K562 (cell line): ENCODE measurements around the gene GNAZ. TPM values are rescaled to one million over a fixed set of nuclear protein-coding genes. Genes with fewer than 3 reads are reported as not detected.
A peak's percentile ranks its signal among the peaks of the same experiment; 100 is the strongest.

ENCODE experiments used
- ATAC-seq: fragments of 200-7000 bp; cut with Tn5 transposase; 3 replicates; pipeline ENCODE4 v1.9.1; 2020; ENCODE audit warnings: moderate library complexity
- BruUV-seq: library from RNA; stranded (reverse); fragments of 400-500 nt; replicated peaks from 2 replicates; lab custom pipeline; 2021; lab: Mats Ljungman, UMichigan
- CTCF ChIA-PET: fragments of 300-600 bp; formaldehyde crosslinking; extraction: SDS; loops from one replicate; lab custom pipeline; 2021; ENCODE audit warnings: low intra/inter-chr PET ratio; lab: Yijun Ruan, JAX
- POLR2A ChIA-PET: fragments of 300-600, 350-650 bp; sonication (Branson Sonifier 250); formaldehyde crosslinking; extraction: SDS; loops from one replicate; lab custom pipeline; 2021; ENCODE audit warnings: antibody characterized with exemption, inconsistent platforms; lab: Yijun Ruan, JAX
- DNase-seq, 4 experiments: peaks; one replicate each; pipeline versions ENCODE4 v3.0.0 to v3.0.0-alpha.2; 2011 to 2018; ENCODE audit warnings: low spot score in 3 of 4, mixed read lengths in 3 of 4; ENCODE audit errors: extremely low read depth in 1 of 4
- FAIRE-seq: peaks from 2 replicates; lab custom pipeline; 2011; peaks lifted over from hg19 to GRCh38; lab: Jason Lieb, UNC
- H2AFZ ChIP-seq: 2 replicates; pipeline ENCODE4 v1.6.0; 2011; ENCODE audit warnings: low read depth, low read length, control low read depth, inconsistent platforms
- H3K27ac ChIP-seq: fragments of 200-600 bp; 3 replicates; pipeline ENCODE4 v1.8.0; 2011; ENCODE audit warnings: low read depth, mild to moderate bottlenecking, control low read depth, inconsistent platforms, low read length, moderate library complexity, mixed read lengths; ENCODE audit errors: extremely low read depth
- H3K27me3 ChIP-seq, 2 experiments: fragments of 300-600 bp in 1 of 2; 2 replicates in 1 of 2; 3 replicates in 1 of 2; pipeline versions ENCODE4 v1.6.0 to v1.8.0; 2011; ENCODE audit warnings: inconsistent platforms in 2 of 2, low read length in 2 of 2, mild to moderate bottlenecking in 1 of 2, mixed read lengths in 1 of 2, moderate library complexity in 1 of 2; ENCODE audit not compliant: control insufficient read depth in 2 of 2, insufficient read depth in 2 of 2
- H3K36me3 ChIP-seq: fragments of 300-600 bp; 3 replicates; pipeline ENCODE4 v1.8.0; 2011; ENCODE audit warnings: mild to moderate bottlenecking, low read length, inconsistent platforms; ENCODE audit not compliant: control insufficient read depth, insufficient read depth
- H3K4me1 ChIP-seq, 2 experiments: fragments of 200-600 bp in 1 of 2; replicated peaks in 1 of 2; 2 replicates in 1 of 2; 3 replicates in 1 of 2; pipeline versions ENCODE4 v1.5.1 to v1.8.0; 2011; ENCODE audit warnings: inconsistent platforms in 2 of 2, low read length in 2 of 2, mild to moderate bottlenecking in 1 of 2, mixed read lengths in 1 of 2, moderate library complexity in 1 of 2; ENCODE audit not compliant: control insufficient read depth in 2 of 2, insufficient read depth in 2 of 2
- H3K4me2 ChIP-seq: 2 replicates; pipeline ENCODE4 v1.6.1; 2011; ENCODE audit warnings: low read length, control low read depth, inconsistent platforms, mixed read lengths; ENCODE audit not compliant: insufficient read depth
- H3K4me3 ChIP-seq: fragments of 200-600 bp; sonication (generic), shearing (Covaris generic); 2 replicates; pipeline ENCODE4 v1.5.1; 2016; ENCODE audit warnings: control low read depth, inconsistent platforms
- H3K79me2 ChIP-seq: fragments of 200-600 bp; 3 replicates; pipeline ENCODE4 v1.8.0; 2011; ENCODE audit warnings: low read length, inconsistent platforms; ENCODE audit not compliant: control insufficient read depth, insufficient read depth
- H3K9ac ChIP-seq, 2 experiments: 2 replicates each; pipeline versions ENCODE4 v1.6.0 to v1.6.1; 2011; ENCODE audit warnings: low read depth in 2 of 2, low read length in 2 of 2, control low read depth in 1 of 2, inconsistent platforms in 1 of 2, mild to moderate bottlenecking in 1 of 2, mixed read lengths in 1 of 2; ENCODE audit not compliant: insufficient read depth in 1 of 2
- H3K9me1 ChIP-seq: one replicate; pipeline ENCODE4 v1.6.0; 2011; ENCODE audit warnings: inconsistent platforms, mild to moderate bottlenecking, low read length, moderate library complexity; ENCODE audit not compliant: control insufficient read depth, insufficient read depth
- H3K9me3 ChIP-seq: replicated peaks from 2 replicates; pipeline ENCODE4 v1.5.1; 2011; ENCODE audit warnings: low read depth, low read length, inconsistent platforms; ENCODE audit not compliant: control insufficient read depth, insufficient read depth
- H4K20me1 ChIP-seq: replicated peaks from 2 replicates; pipeline ENCODE4 v1.6.1; 2011; ENCODE audit warnings: low read length, inconsistent platforms, mixed read lengths; ENCODE audit not compliant: control insufficient read depth, insufficient read depth
- CBFA2T3 ChIP-seq: fragments of 450-650 bp; IDR thresholded peaks from 2 replicates; pipeline ENCODE4 v1.6.1; 2017
- MCM5 ChIP-seq: fragments of 450-650 bp; IDR thresholded peaks from 2 replicates; pipeline ENCODE4 v1.6.1; 2016; ENCODE audit warnings: low read depth
- MYNN ChIP-seq, 2 experiments: sonication (generic); formaldehyde crosslinking in 1 of 2; IDR thresholded peaks; 2 replicates each; pipeline versions ENCODE4 v1.5.0 to v1.6.1; 2016 to 2020; ENCODE audit warnings: antibody characterized with exemption in 1 of 2, missing genetic modification reagents in 1 of 2
- POLR3G ChIP-seq: IDR thresholded peaks from 2 replicates; pipeline ENCODE4 v1.6.1; 2011; ENCODE audit not compliant: insufficient read length, insufficient replicate concordance; ENCODE audit errors: extremely low read depth
- PRMT5 ChIP-seq: sonication (generic); formaldehyde crosslinking; IDR thresholded peaks from 2 replicates; pipeline ENCODE4 v1.5.0; 2020; ENCODE audit warnings: missing genetic modification reagents
- SETDB1 ChIP-seq: IDR thresholded peaks from one replicate; pipeline ENCODE4 v1.6.1; 2012; ENCODE audit warnings: low read length, control low read depth, inconsistent platforms
- U2AF2 ChIP-seq: fragments of 200-400 bp; formaldehyde crosslinking; optimal IDR thresholded peaks from 2 replicates; pipeline ENCODE3; 2017; ENCODE audit warnings: low read depth, mild to moderate bottlenecking, low read length
- ZNF224 ChIP-seq: sonication (generic); formaldehyde crosslinking; IDR thresholded peaks from 2 replicates; pipeline ENCODE4 v1.8.0; 2022; ENCODE audit warnings: mild to moderate bottlenecking, missing genetic modification reagents
- WGBS: fragments of 100-300 bp; shearing (Covaris generic); methylation state at CpG from one replicate; pipeline ENCODE4 v1.1.6; 2016; ENCODE audit warnings: low coverage, mixed read lengths; ENCODE audit not compliant: insufficient coverage; ENCODE audit errors: missing lambda C conversion rate; 5-methylcytosine and 5-hydroxymethylcytosine counted together
- in situ Hi-C: fragments of 300-500 bp; cut with MboI; formaldehyde crosslinking; loops from 4 replicates; pipeline ENCODE4 v1.15.0; 2018; ENCODE audit warnings: inconsistent platforms, mixed read lengths
- intact Hi-C: fragments of 100-400 bp; cut with micrococcal nuclease; formaldehyde crosslinking; loops from 2 replicates; pipeline ENCODE4 v1.14.2; 2022
- polyA plus RNA-seq, 8 experiments: library from polyadenylated mRNA; depleted of rRNA in 4 of 8; stranded (reverse) in 5 of 8; unstranded in 3 of 8; fragments of >200 nt; fragmentation: Nextera tagmentation in 2 of 8; fragmentation: Illumina TruSeq in 1 of 8; extraction: Ambion mirVana in 2 of 8; extraction: Trizol in 1 of 8; gene quantifications; 2 replicates each; pipeline versions ENCODE4 v1.2.1 to v1.2.3, GENCODE V29; 2011 to 2014; ENCODE audit warnings: inconsistent platforms in 1 of 8, missing spikeins in 1 of 8
- total RNA-seq, 7 experiments: library from RNA; depleted of rRNA in 6 of 7; stranded (reverse); fragments of >200 nt in 6 of 7; fragmentation: Illumina TruSeq in 2 of 7; extraction: Trizol in 2 of 7; gene quantifications; 2 replicates each; pipeline versions ENCODE4 v1.2.1 to v1.2.3, GENCODE V29; 2011 to 2021; ENCODE audit warnings: low replicate concordance in 1 of 7
- TF ChIP-seq, protein P1 (sequence below): sonication (generic); formaldehyde crosslinking; IDR thresholded peaks from 2 replicates; pipeline ENCODE4 v1.8.1; 2022; ENCODE audit warnings: missing genetic modification reagents
- TF ChIP-seq, protein P2 (sequence below), 2 experiments: fragments of 450-650 bp in 1 of 2; sonication (generic) in 1 of 2; formaldehyde crosslinking in 1 of 2; IDR thresholded peaks; 2 replicates each; pipeline versions ENCODE4 v1.7.1 to v1.9.0; 2016 to 2022; ENCODE audit warnings: inconsistent platforms in 1 of 2, mild to moderate bottlenecking in 1 of 2, missing genetic modification reagents in 1 of 2

GNAZ gene
- total and polyA plus RNA-seq, 9 of the 15 experiments (the other 6 are each of a cell fraction or from before 2014, with no cell fraction given): 0.04 to 0.22 (median 0.13) TPM; not detected in 3

DNA sequence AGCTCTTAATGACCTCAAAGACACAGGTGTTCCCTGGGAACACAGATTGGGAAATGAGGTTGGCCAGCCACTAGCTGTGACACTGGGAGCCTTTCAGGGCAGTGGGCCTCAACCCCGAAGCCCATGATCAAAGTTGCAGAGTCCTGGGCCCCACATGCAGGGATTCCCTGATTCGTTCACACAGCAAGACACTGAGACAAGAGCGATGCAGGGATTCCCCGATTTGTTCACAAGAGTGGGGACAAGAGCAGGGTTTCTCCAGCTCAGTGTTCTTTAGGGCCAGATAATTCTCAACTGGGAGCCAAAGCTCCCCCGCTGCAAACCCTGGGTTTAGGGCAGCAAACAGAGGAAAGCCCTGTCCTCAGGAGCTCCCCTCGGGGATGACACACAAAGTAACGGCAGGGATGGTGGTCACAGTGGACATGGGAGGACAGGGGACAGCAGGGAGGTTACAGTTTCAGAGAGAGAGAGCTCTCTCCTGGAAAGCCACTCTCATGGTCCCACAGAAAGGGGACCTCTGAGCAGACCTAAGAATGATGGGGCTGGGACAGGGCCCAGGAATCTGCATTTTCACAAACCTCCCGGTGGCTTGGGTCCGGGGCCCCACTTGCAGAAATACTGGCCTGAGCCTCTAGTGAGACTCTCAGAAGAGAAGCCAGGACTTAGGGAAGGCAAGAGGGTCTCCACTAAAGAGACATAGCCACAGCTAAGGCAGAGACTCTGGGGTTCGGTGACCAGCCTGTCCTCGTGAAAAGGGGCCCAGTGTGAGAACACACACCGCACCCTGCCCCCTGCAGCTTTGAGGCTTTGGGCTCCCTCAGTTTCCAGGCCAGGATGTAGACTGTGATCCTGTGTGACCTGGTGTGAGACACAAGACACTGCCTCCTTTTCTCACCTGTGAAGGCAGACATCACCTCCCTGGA is 7.4 kb upstream of the GNAZ start:
- no TSS peak for BruUV-seq
- TF ChIP-seq PRMT5 (CRISPR knock-in tag): peak; percentile 15; the same call in 1 of the 2 replicates
- no peak for TF ChIP-seq ZNF224 (CRISPR knock-in tag)
- no peak for TF ChIP-seq POLR3G
- peak; percentile 11; the same call in 1 of the 2 replicates for TF ChIP-seq CBFA2T3
- TF ChIP-seq U2AF2: no peak
- TF ChIP-seq MYNN (IDR thresholded peaks at IDR 0.05): no peak
- 0 out of 2 replicates have a peak, but pooled peaks have one; percentile 18 for TF ChIP-seq MYNN (CRISPR knock-in tag; IDR thresholded peaks at IDR 0.05)
- TF ChIP-seq SETDB1: no peak
- TF ChIP-seq, protein P1, sequence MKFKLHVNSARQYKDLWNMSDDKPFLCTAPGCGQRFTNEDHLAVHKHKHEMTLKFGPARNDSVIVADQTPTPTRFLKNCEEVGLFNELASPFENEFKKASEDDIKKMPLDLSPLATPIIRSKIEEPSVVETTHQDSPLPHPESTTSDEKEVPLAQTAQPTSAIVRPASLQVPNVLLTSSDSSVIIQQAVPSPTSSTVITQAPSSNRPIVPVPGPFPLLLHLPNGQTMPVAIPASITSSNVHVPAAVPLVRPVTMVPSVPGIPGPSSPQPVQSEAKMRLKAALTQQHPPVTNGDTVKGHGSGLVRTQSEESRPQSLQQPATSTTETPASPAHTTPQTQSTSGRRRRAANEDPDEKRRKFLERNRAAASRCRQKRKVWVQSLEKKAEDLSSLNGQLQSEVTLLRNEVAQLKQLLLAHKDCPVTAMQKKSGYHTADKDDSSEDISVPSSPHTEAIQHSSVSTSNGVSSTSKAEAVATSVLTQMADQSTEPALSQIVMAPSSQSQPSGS (CRISPR knock-in tag): no peak
- TF ChIP-seq MCM5: no peak
- TF ChIP-seq, protein P2, sequence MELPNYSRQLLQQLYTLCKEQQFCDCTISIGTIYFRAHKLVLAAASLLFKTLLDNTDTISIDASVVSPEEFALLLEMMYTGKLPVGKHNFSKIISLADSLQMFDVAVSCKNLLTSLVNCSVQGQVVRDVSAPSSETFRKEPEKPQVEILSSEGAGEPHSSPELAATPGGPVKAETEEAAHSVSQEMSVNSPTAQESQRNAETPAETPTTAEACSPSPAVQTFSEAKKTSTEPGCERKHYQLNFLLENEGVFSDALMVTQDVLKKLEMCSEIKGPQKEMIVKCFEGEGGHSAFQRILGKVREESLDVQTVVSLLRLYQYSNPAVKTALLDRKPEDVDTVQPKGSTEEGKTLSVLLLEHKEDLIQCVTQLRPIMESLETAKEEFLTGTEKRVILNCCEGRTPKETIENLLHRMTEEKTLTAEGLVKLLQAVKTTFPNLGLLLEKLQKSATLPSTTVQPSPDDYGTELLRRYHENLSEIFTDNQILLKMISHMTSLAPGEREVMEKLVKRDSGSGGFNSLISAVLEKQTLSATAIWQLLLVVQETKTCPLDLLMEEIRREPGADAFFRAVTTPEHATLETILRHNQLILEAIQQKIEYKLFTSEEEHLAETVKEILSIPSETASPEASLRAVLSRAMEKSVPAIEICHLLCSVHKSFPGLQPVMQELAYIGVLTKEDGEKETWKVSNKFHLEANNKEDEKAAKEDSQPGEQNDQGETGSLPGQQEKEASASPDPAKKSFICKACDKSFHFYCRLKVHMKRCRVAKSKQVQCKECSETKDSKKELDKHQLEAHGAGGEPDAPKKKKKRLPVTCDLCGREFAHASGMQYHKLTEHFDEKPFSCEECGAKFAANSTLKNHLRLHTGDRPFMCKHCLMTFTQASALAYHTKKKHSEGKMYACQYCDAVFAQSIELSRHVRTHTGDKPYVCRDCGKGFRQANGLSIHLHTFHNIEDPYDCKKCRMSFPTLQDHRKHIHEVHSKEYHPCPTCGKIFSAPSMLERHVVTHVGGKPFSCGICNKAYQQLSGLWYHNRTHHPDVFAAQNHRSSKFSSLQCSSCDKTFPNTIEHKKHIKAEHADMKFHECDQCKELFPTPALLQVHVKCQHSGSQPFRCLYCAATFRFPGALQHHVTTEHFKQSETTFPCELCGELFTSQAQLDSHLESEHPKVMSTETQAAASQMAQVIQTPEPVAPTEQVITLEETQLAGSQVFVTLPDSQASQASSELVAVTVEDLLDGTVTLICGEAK (IDR thresholded peaks at IDR 0.05): no peak
- TF ChIP-seq, protein P2 (CRISPR knock-in tag; IDR thresholded peaks at IDR 0.05): 0 out of 2 replicates have a peak, but pooled peaks have one; percentile 5

More for the DNA sequence above, 7.4 kb upstream of the GNAZ start:
- Histone ChIP-seq H3K9me3 (no peaks in the 10 kb centered on the region), H3K27ac (no peak overlapping the region), H3K4me1 (peaks cover 0 to 7% of the 10 kb centered on the region in 2 experiments; a peak in 1 of 5 replicates), H4K20me1 (peaks cover 79% of the 10 kb centered on the region), H2AFZ (no peak overlapping the region), H3K79me2 (no peaks in the 10 kb centered on the region), H3K36me3 (no peaks in the 10 kb centered on the region), H3K9ac (no peak overlapping the region), H3K4me3 (no peak overlapping the region), H3K4me2 (no peak overlapping the region), H3K27me3 (peaks cover 46 to 98% of the 10 kb centered on the region in 2 experiments), H3K9me1 (no peaks in the 10 kb centered on the region)
- intact Hi-C loops: no loop called here
- in situ Hi-C loops: no loop called here
- peak in 1 of 4 experiments; percentile 48 for DNase-seq
- ChIA-PET POLR2A (interaction anchor here (0.6 to 9.0 kb wide), 14 partner anchors 7 to 253 kb away, joined by 3 to 100 read pairs (median 4); partner anchors contain the start of genes GNAZ and RAB36), CTCF (no interaction called here)
- no peak for FAIRE-seq
- ATAC-seq: no peak; the same call in 2 of the 3 replicates
- WGBS: under 1% methylated on average over 12 of the region's 12 CpGs
